Endothelial cell of hepatic sinusoid (primary cell): Measurements from ENCODE around the gene DNAJB13.
"Not testable (repeated sequence)": the region's sequence is repeated elsewhere in the genome, so short reads cannot be mapped to it uniquely, and the experiment has no call there.

Experiments
- in situ Hi-C: cut with HindIII; loops from 2 replicates; pipeline ENCODE4 v1.10.0; 2017; ENCODE audit warnings: low sequenced_read_pairs

Gene DNAJB13

DNA sequence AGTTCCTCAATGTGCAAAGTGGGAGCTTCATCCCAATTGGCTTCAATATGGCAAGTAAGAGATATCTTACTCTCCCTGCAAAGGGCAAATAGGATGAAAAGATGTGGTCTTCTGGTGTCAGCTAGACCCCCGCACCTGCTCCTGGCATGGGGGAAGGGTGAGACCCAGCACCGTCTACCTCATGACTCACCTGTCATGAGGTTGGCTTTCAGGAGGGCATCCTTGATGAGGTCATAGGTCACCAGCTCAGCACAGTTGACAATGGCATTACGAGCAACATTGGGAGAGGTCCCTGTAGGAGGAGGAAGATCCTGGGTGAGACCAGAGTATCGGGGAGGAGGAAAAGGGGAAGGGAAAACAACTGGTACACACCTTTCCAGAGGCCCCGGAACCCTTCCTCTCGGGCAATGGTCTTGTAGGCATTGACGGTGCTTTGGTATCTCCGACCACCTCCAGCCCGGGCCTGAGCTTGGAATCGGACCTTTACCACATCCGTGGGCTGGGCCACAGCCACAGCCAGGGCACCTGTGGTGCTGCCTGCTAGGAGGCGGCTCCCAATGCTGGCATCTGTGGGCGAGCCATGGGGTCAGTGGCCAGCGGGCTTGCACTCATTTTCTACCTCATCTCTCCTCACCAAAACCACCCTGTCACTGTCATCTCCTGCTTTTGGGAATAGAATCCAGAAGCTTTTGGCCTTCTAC is 25.8 kb downstream of the DNAJB13 start:
- in situ Hi-C loops: no loop called here

DNA sequence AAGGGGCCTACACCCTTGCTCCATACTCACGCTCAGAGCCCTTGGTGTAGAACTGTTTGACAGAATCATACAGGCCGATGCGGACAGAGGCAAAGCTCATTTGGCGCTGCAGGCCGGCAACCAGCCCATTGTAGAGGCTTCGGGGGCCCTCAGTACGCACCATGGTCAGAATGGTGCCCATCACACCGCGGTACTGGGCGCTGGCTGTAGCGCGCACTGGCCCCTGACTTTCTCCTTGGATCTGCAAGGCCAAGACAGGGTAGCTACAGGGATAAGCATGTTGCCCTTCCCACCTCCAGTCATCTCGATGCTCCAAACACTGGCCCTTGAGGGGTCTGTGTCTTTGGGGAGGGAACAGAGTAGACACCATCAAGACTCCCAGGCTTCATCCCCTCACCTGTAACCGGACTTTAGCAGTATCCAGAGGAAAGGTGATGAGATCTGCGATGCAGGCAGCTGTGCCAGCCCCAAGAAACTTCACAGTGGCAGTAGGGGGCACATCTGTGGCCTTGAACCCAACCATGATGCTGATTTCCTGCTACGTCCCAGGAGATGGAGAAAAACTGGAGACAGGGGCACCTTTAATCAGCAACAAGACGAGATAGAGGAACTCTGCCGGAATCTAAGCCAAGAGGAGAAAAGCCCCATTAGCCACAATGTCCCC is 27.2 kb downstream of the DNAJB13 start:
- in situ Hi-C loops: no loop called here

DNA sequence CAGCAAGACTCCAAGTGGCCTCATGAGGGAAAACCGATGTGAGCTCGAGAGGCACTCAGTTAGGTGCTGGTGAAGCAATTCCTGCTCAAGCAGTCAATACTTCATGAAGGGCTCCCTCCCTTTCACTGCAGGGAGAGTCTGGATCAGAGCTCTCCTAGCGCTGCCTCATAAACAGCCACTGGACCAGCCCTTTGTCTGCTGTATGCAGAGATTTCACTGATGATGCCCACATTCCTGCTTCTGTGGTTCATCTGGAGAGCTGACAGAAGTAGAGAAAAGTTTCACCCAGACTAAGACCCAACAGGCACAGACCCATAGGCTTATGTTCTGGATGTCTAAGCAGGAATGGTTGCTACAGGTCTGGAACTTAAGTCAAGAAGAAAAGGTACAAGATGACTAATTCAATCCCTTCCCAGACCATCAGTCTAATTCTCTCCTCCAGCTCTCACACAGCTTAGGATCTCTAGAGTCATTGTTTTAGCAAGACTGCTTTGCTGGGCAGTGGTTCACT is 27.8 kb downstream of the DNAJB13 start:
- in situ Hi-C loops: no loop called here

- in situ Hi-C loops: no loop called here
Observed at GRCh38 chr11:73980001-73980961, 29.5 kb downstream of the DNAJB13 start.

GRCh38 chr11:73981051-73981805 is 30.4 kb downstream of the DNAJB13 start:
- in situ Hi-C loops: no loop called here

- in situ Hi-C loops: no loop called here
Observed at GRCh38 chr11:73982595-73982989, 31.8 kb downstream of the DNAJB13 start, which contains the start of gene UCP2. UCP2 (minus strand) TSS chr11:73982843; CDS start chr11:73978378, 4,465 bp downstream.

DNA sequence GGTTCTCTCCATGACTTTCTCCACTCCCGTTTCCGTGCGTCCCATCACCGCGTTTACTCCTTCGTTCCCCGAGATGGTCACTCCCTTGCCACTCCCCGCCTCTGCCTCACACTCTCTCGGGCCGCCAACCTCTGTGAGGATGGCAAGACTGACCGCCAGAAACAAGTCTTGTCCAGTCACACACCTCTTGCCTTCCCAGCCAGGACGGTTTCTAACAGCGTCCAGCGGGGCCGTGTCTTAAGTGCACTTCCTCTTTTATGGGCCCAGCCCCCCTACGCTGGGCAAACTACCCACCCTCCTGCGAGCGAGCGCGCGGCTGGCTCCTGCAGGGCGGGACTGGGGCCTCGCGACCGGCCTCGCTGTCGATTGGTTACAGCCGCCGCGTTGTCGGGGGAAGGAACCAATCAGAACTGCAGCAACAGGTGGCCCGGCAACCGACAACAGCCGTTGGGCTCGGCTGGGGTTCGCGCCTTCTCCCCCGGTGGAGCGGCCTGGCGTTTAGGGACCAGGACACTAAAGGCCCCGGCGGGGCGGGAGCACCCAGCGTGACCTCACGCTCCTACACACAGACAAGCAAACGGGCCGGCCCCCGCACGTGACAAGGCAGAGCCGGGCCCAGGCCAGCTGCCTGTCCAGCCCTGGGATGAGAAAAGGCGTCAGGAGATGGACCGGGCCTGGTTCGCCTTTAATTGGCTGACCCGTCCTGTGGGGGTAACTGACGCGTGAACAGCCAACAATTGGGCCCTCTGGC is 32.3 kb downstream of the DNAJB13 start:
- in situ Hi-C loops: no loop called here

GRCh38 chr11:73983741-73984538 is 33.1 kb downstream of the DNAJB13 start:
- in situ Hi-C loops: no loop called here

- in situ Hi-C loops: not testable (repeated sequence)
Observed at GRCh38 chr11:73985661-73986060, 34.8 kb downstream of the DNAJB13 start.

- in situ Hi-C loops: no loop called here
Observed at GRCh38 chr11:73988227-73988626, 37.4 kb downstream of the DNAJB13 start.

GRCh38 chr11:73989156-73989555 is 38.3 kb downstream of the DNAJB13 start:
- in situ Hi-C loops: no loop called here

DNA sequence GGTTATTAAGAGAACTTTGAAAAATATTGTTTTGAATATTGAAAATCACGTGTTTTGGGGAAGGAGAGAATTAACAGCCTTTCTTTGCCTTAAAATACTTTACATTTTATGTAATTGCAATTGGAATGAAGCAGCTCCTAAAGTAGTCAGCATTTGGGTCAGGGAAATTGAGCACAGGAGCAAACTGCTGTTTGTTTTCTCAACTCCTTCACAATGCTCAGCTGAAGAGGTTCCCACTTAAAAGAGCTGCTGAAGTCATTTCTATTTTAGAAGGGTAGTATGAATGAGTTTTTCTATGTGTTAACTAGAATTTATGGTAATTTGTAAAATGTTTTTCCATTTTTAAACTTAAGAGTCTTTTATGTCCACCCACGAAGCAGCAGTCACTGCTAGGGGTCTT is 39.9 kb downstream of the DNAJB13 start:
- in situ Hi-C loops: no loop called here

- in situ Hi-C loops: no loop called here
Observed at GRCh38 chr11:73991471-73992006, 40.7 kb downstream of the DNAJB13 start.

- in situ Hi-C loops: no loop called here
Observed at GRCh38 chr11:73995247-73995646, 44.4 kb downstream of the DNAJB13 start.

- in situ Hi-C loops: no loop called here
Observed at GRCh38 chr11:73995731-73996130, 44.9 kb downstream of the DNAJB13 start.

- in situ Hi-C loops: no loop called here
Observed at GRCh38 chr11:73996161-73996747, 45.4 kb downstream of the DNAJB13 start.

DNA sequence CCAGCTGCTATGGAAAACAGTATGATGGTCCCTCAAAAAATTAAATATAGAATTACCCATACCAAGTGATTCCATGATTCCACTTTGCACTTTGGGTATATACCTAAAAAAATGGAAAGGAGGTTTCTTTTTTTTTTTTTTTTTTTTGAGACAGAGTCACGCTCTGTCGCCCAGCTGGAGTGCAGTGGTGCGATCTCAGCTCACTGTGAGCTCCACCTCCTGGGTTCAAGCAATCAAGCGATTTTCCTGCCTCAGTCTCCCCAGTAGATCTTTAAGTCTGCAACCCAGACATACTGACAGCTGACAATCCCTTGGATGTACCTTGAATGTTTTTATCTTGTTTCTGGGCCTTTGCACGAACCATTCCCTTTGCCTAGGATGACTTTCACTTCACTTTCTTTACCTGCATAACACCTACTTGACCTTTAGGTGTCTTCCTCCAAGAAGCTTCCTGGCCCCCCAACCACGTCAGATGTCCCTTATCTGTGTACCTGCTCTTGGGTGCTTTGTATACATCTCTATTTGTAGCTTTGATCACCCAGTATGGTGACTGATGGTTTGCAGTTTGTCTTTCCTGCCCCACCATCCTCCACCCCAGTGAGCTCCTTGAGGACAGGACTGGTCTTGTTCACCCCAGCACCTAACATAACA is 46.4 kb downstream of the DNAJB13 start:
- in situ Hi-C loops: no loop called here
